ENCODE results near the gene CD300LG. TPM values are rescaled to one million over a fixed set of nuclear protein-coding genes. Genes with fewer than 3 reads are reported as not detected.

CD300LG gene
- total RNA-seq, 6 experiments from 2014 or later, result 0.12 to 0.73 (median 0.55) TPM; not detected in 1

GRCh38 chr17:43814026-43814425 is 33.0 kb upstream of the CD300LG start:
- no peak for ATAC-seq
- no peak for DNase-seq
- no peaks in the 10 kb centered on the region for H3K4me1 ChIP-seq
- H3K36me3 ChIP-seq, result no peaks in the 10 kb centered on the region
- no peaks in the 10 kb centered on the region for H3K9me3 ChIP-seq
- WGBS (ENCODE audit: insufficient coverage, low coverage, low lambda C conversion rate, missing lambda C conversion rate), result 73% methylated on average over 2 of the region's 12 CpGs
- H3K4me3 ChIP-seq, result no peak overlapping the region
- intact Hi-C loops (cut with DNase I), result no loop called here
- TF ChIP-seq, protein P1, sequence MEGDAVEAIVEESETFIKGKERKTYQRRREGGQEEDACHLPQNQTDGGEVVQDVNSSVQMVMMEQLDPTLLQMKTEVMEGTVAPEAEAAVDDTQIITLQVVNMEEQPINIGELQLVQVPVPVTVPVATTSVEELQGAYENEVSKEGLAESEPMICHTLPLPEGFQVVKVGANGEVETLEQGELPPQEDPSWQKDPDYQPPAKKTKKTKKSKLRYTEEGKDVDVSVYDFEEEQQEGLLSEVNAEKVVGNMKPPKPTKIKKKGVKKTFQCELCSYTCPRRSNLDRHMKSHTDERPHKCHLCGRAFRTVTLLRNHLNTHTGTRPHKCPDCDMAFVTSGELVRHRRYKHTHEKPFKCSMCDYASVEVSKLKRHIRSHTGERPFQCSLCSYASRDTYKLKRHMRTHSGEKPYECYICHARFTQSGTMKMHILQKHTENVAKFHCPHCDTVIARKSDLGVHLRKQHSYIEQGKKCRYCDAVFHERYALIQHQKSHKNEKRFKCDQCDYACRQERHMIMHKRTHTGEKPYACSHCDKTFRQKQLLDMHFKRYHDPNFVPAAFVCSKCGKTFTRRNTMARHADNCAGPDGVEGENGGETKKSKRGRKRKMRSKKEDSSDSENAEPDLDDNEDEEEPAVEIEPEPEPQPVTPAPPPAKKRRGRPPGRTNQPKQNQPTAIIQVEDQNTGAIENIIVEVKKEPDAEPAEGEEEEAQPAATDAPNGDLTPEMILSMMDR (IDR thresholded peaks at IDR 0.05), result no peak
- no peak for TF ChIP-seq POLR2A (IDR thresholded peaks at IDR 0.05)
- no peaks in the 10 kb centered on the region for H3K27me3 ChIP-seq
- no peak overlapping the region for H3K27ac ChIP-seq

DNA sequence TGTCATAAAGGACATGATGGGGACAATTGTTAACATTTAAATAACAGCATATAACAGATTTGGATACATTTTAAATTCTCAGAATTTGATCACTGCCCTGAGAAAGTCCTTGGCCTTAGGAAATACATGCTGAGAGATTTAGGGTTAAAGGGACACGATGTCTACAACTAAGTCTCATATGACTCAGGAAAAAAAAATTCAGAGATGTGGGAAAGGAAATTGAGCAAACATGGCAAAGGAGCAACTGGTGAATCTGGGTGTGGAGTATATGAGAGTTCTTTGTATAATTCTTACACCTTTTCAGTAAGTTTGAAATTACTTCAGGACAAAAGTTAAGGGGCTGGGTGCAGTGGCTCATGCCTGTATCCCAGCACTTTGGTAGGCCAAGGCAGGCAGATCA is 32.3 kb upstream of the CD300LG start:
- Histone ChIP-seq H3K27ac (no peak overlapping the region), H3K4me1 (no peaks in the 10 kb centered on the region), H3K27me3 (no peaks in the 10 kb centered on the region), H3K36me3 (no peaks in the 10 kb centered on the region), H3K4me3 (no peak overlapping the region), H3K9me3 (no peaks in the 10 kb centered on the region)
- WGBS (ENCODE audit: insufficient coverage, low coverage, low lambda C conversion rate, missing lambda C conversion rate), result 18% methylated on average over 1 of the region's 1 CpG
- ATAC-seq (no peak), DNase-seq (no peak)
- TF ChIP-seq POLR2A (IDR thresholded peaks at IDR 0.05), result no peak
- TF ChIP-seq, protein P1 (IDR thresholded peaks at IDR 0.05), result no peak
- intact Hi-C loops (cut with DNase I), result no loop called here

DNA sequence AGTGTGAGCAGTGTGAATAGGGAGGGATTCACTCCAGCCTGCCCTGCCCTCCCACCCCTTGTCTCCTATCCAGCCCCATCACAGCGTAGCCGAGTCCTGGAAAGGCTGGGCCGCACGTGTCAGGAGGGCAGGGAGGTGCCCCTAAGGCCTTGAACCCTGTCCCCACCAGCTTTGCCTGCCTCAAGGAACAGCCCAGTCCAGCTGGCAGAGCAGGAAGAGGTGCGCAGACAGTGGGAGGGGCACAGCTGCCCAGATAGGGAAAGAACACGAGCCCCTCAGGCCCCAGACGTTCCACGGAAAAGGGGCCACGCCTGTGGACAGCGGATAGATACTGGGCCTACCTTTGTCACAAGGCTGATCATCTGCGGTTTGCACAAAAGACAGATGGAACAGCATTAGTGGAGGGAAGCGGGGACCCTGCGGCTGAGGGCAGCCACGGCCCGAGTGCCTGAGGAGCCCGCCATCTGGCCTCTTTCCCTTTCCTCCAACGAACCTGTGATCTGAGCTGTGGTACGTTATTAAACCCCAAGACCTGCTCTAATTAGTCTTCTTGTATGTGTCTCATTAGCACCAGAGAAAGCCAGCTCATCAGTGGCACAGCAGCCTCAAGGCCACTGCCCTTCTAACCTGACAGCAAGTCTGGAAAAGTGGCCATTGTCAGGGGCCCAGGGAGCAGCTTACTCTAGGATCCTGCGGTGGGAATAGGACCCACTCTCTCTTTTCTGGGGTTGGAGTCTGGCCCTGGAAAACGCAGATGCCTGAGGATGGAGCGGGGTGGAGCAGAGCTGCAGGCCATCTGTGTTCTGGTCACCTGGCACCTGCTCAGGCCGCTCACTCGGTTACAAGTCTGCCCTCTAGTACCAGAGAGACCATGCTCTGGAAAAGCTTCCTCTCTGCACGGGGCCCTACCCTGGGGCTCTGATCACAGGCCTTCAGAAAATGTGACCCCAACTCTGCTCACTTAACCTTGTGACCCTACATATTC is 30.3 kb upstream of the CD300LG start:
- intact Hi-C loops (cut with DNase I), result no loop called here
- DNase-seq, result no peak
- TF ChIP-seq, protein P1 (IDR thresholded peaks at IDR 0.05), result no peak
- ATAC-seq, result no peak
- no peak overlapping the region for H3K27ac ChIP-seq
- H3K36me3 ChIP-seq, result no peaks in the 10 kb centered on the region
- H3K4me1 ChIP-seq, result no peaks in the 10 kb centered on the region
- H3K4me3 ChIP-seq, result no peak overlapping the region
- 89% methylated on average over 8 of the region's 24 CpGs for WGBS (ENCODE audit: insufficient coverage, low coverage, low lambda C conversion rate, missing lambda C conversion rate)
- no peaks in the 10 kb centered on the region for H3K9me3 ChIP-seq
- H3K27me3 ChIP-seq, result no peaks in the 10 kb centered on the region

DNA sequence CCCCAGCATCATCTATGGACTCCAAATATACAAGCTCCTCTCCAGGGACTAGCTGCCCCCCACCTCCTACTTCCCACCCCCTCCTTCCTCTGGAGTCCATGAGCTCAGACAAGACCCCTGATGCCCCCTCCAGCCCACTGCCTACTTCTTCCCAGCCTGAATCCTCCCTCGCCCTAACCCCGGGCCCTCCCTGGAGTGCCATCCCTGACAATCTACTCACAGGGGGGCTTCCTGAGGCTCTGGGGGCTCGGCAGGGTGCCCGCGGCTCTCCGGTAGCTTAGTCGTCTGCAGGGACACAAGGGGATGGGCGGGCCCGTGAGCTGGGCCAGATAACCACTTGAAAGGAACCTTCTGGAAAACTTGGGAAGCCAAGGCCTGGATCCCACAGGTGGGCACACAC is 29.1 kb upstream of the CD300LG start:
- no CpG with 5 or more reads among the region's 9 CpGs for WGBS (ENCODE audit: insufficient coverage, low coverage, low lambda C conversion rate, missing lambda C conversion rate)
- no peak for ATAC-seq

More for the DNA sequence above, 29.1 kb upstream of the CD300LG start:
- no peaks in the 10 kb centered on the region for H3K9me3 ChIP-seq
- intact Hi-C loops (cut with DNase I), result no loop called here
- DNase-seq, result no peak
- H3K27ac ChIP-seq, result no peak overlapping the region
- no peaks in the 10 kb centered on the region for H3K36me3 ChIP-seq
- TF ChIP-seq POLR2A (IDR thresholded peaks at IDR 0.05), result no peak
- TF ChIP-seq, protein P1 (IDR thresholded peaks at IDR 0.05), result no peak
- H3K4me1 ChIP-seq, result no peaks in the 10 kb centered on the region
- H3K27me3 ChIP-seq, result no peaks in the 10 kb centered on the region
- no peak overlapping the region for H3K4me3 ChIP-seq

Measured in right lobe of liver (tissue), 6 donors.